T-helper 17 cell (primary cell): ENCODE results near the gene MXI1. TPM values are rescaled to one million over a fixed set of nuclear protein-coding genes. Genes with fewer than 3 reads are reported as not detected.
"Not testable (repeated sequence)": the region's sequence is repeated elsewhere in the genome, so short reads cannot be mapped to it uniquely, and the experiment has no call there.

ENCODE experiments used
- ATAC-seq: fragments of 150-1000 bp; cut with Tn5 transposase; 2 replicates; pipeline ENCODE4 v1.10.0; 2021; ENCODE audit warnings: mild to moderate bottlenecking, moderate library complexity
- DNase-seq, 3 donors: peaks; one replicate each; pipeline versions ENCODE4 v3.0.0 to v3.0.0-alpha.2; 2020 to 2021
- H3K9me3 ChIP-seq: one replicate; pipeline ENCODE4 v1.7.0; 2013; ENCODE audit warnings: low read length, mild to moderate bottlenecking; ENCODE audit not compliant: control insufficient read depth, poor library complexity, severe bottlenecking
- H3K27ac Mint-ChIP-seq: one replicate; pipeline ENCODE4 v1.8.0; 2022; ENCODE audit warnings: mild to moderate bottlenecking, moderate library complexity, mixed read lengths
- H3K27me3 Mint-ChIP-seq: one replicate; pipeline ENCODE4 v1.8.0; 2022; ENCODE audit warnings: mixed read lengths
- H3K36me3 Mint-ChIP-seq: one replicate; pipeline ENCODE4 v1.8.0; 2022; ENCODE audit warnings: low read depth, mixed read lengths
- H3K4me1 Mint-ChIP-seq: one replicate; pipeline ENCODE4 v1.8.0; 2022; ENCODE audit warnings: mild to moderate bottlenecking, mixed read lengths
- H3K4me3 Mint-ChIP-seq: one replicate; pipeline ENCODE4 v1.8.0; 2022; ENCODE audit warnings: mild to moderate bottlenecking, moderate library complexity, mixed read lengths
- total RNA-seq, 4 donors: library from RNA in 2 of 4; stranded (reverse) in 2 of 4; gene quantifications; one replicate each; pipeline ENCODE4 v1.2.3 and lab custom pipeline; 2022 to 2026

MXI1 gene
- total RNA-seq, 2 donors from 2014 or later = 43.2 to 48.8 TPM

DNA sequence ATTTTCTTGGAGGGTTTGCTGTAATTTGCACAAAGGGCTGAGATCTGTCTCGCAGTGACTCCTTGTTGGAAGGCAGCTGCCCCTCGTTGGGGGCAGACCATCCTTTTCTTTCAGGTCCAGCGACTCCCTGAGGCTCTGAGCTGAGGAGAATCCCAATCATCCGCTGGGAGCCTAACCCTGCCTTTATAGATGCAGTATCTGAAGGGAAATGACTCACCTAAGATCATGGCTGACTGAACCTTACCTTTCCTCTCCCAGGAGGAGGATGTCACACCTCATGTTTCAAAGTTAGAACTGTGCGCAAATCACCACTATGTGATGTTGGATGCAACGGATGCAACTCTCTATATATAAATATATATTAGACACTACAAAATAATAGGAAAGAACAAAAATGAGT is 36.4 kb upstream of the MXI1 start:
- H3K4me3 Mint-ChIP-seq = no peak overlapping the region
- ATAC-seq (no peak), DNase-seq (no peak)
- no peaks in the 10 kb centered on the region for H3K36me3 Mint-ChIP-seq
- peaks cover 17% of the 10 kb centered on the region for H3K4me1 Mint-ChIP-seq
- H3K9me3 ChIP-seq = no peaks in the 10 kb centered on the region
- peaks cover 81% of the 10 kb centered on the region for H3K27me3 Mint-ChIP-seq
- no peak overlapping the region for H3K27ac Mint-ChIP-seq

DNA sequence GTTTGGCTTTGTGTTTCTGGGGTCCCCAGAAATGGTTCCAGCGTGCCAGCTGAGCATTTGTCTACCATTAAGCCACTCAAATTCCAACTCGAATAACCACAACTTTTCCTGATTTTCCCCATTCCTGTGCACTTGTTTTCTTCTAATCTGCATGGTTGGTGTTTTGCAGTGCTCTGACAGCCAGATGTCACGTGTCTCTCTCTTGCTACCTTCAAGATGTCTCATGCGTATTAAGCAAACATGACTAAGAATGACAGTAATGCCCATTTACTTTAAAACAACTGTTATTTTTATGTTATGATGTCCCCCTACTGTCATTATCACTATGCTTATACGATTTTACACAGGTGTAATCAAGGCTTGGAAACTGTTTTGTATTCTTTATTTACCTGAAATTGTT is 35.2 kb upstream of the MXI1 start:
- H3K27ac Mint-ChIP-seq = no peak overlapping the region
- ATAC-seq (no peak), DNase-seq (no peak)
- peaks cover 20% of the 10 kb centered on the region for H3K4me1 Mint-ChIP-seq
- peaks cover 81% of the 10 kb centered on the region for H3K27me3 Mint-ChIP-seq
- H3K36me3 Mint-ChIP-seq = no peaks in the 10 kb centered on the region
- no peaks in the 10 kb centered on the region for H3K9me3 ChIP-seq
- H3K4me3 Mint-ChIP-seq = no peak overlapping the region

DNA sequence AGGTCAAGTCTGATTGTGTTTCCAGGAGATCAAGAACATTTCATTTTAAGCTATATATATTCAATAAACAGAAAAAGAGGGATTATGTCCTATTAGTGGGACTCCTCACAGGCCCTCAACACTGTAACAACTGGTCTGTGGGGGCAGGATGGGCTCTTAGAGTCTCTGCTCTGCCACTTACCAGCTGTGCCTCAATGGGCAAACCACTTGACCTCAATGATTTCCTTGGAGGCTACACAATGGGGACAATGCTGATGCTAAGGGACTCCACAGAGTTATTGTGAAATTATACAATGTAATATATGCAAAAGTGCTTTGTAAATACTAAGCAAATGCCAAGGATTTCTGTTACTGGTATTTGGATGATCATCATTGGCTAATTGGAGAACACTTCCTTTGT is 33.2 kb upstream of the MXI1 start:
- ATAC-seq (no peak), DNase-seq (no peak)
- Mint-ChIP-seq H3K27ac (no peak overlapping the region), H3K4me1 (peaks cover 9% of the 10 kb centered on the region), H3K36me3 (peaks cover 3% of the 10 kb centered on the region), H3K27me3 (peaks cover 79% of the 10 kb centered on the region), H3K4me3 (no peak overlapping the region)
- no peaks in the 10 kb centered on the region for H3K9me3 ChIP-seq

DNA sequence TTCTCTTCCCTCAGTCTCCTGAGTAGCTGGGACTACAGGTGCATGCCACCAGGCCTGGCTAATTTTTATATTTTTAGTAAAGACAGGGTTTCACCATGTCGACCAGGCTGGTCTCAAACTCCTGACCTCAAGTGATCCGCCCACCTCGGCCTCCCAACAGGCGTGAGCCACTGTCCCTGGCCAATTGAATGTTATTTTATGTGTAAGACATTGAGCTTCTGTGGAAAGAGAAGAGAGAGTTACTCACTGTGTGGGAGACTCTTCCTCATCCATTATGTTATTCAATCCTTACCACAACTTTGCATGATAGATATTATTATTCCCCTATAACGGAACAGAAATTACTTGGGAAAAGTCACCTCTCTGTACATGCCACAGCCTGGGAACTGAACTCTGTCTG is 32.6 kb upstream of the MXI1 start:
- ATAC-seq = no peak
- H3K36me3 Mint-ChIP-seq = peaks cover 3% of the 10 kb centered on the region
- no peak for DNase-seq
- peaks cover 7% of the 10 kb centered on the region for H3K4me1 Mint-ChIP-seq
- H3K27me3 Mint-ChIP-seq = peaks cover 77% of the 10 kb centered on the region
- no peaks in the 10 kb centered on the region for H3K9me3 ChIP-seq
- H3K27ac Mint-ChIP-seq = no peak overlapping the region
- no peak overlapping the region for H3K4me3 Mint-ChIP-seq

DNA sequence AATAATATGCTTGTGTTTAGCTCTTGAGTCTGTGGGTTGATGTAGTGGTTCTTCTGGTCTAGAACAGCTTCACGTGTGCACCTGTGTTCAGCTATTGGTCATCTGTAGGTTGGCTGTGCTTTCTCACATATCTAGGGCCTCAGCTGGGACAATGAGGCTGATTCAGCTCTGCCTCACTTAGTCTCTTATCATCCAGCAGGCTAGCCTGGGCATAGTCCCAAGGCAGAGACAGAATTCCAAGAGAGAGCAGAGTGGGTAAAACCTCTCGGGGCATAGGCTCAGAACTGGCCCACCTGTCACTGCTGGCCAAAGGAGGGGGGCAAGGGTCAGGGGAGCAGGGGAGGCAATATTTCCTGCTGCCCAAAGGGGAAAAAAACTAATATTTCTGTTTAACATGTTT is 32.0 kb upstream of the MXI1 start:
- no peak for DNase-seq
- H3K4me1 Mint-ChIP-seq = peaks cover 7% of the 10 kb centered on the region
- H3K27me3 Mint-ChIP-seq = peaks cover 71% of the 10 kb centered on the region
- no peak for ATAC-seq
- H3K4me3 Mint-ChIP-seq = no peak overlapping the region
- H3K27ac Mint-ChIP-seq = no peak overlapping the region
- H3K9me3 ChIP-seq = no peaks in the 10 kb centered on the region
- H3K36me3 Mint-ChIP-seq = peaks cover 3% of the 10 kb centered on the region

DNA sequence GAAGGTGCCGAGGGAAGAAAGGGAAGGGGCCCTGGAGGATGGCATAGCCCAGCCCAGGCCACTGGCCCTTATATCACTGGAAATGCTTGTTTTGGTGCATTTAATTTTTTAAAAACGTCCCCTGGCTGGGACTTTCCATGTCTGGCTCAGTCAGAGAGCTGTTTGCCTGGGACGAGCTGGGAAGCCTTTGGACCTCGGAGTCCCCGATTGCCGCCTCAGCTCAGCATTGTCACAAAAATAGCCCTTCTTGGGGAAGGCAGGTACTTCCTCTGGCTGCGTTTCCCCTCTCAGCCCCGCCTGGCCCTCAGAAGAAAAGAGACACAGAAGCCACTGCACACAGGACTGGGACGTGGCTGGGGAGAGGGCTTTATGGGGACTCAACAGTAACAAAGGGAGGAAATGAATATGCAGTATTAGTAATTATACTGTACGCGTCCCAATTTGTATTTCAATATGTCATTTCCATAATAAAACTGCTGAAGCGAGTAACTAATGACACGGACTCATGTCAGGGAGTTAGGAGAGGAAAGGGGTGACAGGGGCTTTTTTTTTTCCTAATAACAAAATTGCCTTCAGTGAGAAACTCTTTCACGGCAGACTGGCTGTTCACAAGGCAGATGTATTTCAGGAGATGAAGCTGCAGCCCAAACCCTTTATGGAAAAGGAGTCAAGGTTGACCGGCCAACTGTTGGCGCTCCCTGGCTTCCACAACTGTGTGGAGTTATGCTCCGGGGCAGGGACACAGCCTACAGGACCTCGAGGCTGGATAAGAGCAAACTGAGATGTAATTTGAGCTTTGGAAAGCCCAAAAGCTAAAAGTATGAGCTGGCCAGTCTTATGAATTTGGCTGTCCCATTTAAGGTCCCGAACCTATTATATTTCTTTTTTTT is 31.0 kb upstream of the MXI1 start:
- ATAC-seq (no peak), DNase-seq (no peak)
- no peaks in the 10 kb centered on the region for H3K9me3 ChIP-seq
- peaks cover 5% of the 10 kb centered on the region for H3K4me1 Mint-ChIP-seq
- no peak overlapping the region for H3K27ac Mint-ChIP-seq
- H3K36me3 Mint-ChIP-seq = peaks cover 3% of the 10 kb centered on the region
- H3K27me3 Mint-ChIP-seq = peaks cover 61% of the 10 kb centered on the region
- H3K4me3 Mint-ChIP-seq = no peak overlapping the region

DNA sequence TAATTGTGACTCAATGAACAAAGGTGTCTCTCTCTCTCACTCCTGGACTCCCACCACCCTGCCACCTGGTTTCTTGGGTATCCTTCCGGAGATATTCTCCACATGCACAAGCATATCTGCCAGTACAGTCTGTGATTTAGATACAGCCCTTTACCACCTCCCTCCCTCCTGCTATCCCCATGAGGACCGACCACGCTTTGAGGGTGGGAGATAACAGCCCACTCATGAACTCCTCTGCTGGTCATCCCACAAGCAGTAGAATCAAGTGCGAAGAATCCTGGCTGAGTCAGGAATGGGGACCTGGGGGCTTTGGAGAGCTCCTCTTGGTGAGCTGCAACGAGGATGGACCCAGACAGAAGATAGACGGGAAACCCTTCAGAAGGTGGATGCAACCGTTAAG is 28.2 kb upstream of the MXI1 start:
- no peaks in the 10 kb centered on the region for H3K9me3 ChIP-seq

DNA sequence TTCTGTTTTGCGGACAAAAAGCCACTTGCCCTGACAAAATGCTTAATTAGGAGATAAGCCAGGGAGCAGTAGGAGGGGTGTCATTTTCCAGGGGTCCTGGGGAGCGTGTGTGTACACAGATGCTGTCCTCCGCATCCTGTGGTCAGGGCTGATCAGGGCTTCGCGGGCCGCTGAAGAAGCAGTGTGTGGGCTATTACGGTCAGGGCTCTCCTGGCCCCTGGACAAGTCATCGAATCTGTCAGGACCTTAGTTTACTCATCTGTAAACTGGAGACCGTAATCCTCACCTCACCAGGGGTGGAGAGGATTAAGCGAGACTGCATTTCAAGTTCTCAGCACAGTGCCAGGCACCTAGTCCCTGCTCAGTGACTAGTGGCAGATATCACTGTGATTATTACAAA is 26.0 kb upstream of the MXI1 start:
- Mint-ChIP-seq H3K4me1 (peaks cover 6% of the 10 kb centered on the region), H3K36me3 (peaks cover 3% of the 10 kb centered on the region), H3K27me3 (peaks cover 27% of the 10 kb centered on the region), H3K4me3 (no peak overlapping the region), H3K27ac (no peak overlapping the region)
- DNase-seq (no peak), ATAC-seq (no peak)
- H3K9me3 ChIP-seq = no peaks in the 10 kb centered on the region

More for the DNA sequence above, 28.2 kb upstream of the MXI1 start:
- H3K27me3 Mint-ChIP-seq = peaks cover 45% of the 10 kb centered on the region
- ATAC-seq (no peak), DNase-seq (no peak)
- peaks cover 5% of the 10 kb centered on the region for H3K4me1 Mint-ChIP-seq
- peaks cover 3% of the 10 kb centered on the region for H3K36me3 Mint-ChIP-seq
- H3K27ac Mint-ChIP-seq = no peak overlapping the region
- no peak overlapping the region for H3K4me3 Mint-ChIP-seq

DNA sequence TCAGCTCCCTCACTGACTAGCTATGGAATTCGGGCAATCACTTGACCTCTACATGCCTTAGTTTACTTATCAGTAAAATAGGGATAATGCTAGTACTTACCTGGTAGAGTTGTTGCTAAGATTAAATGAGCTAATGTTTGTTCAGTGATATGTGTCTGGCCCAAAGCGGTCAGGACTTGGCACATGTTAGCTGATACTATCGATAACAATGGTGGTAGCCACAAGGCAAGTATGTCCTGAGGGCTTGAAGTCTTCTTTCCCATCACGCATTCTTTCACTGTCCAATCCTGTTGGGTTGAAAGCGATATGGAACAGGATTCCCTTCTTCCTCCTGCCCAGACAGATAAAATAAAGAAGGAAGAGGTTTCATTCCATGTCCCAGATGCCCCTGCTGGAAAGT is 25.5 kb upstream of the MXI1 start:
- Mint-ChIP-seq H3K36me3 (peaks cover 3% of the 10 kb centered on the region), H3K4me3 (no peak overlapping the region), H3K4me1 (peaks cover 6% of the 10 kb centered on the region), H3K27me3 (peaks cover 26% of the 10 kb centered on the region), H3K27ac (no peak overlapping the region)
- H3K9me3 ChIP-seq = no peaks in the 10 kb centered on the region
- ATAC-seq = no peak
- DNase-seq = no peak

DNA sequence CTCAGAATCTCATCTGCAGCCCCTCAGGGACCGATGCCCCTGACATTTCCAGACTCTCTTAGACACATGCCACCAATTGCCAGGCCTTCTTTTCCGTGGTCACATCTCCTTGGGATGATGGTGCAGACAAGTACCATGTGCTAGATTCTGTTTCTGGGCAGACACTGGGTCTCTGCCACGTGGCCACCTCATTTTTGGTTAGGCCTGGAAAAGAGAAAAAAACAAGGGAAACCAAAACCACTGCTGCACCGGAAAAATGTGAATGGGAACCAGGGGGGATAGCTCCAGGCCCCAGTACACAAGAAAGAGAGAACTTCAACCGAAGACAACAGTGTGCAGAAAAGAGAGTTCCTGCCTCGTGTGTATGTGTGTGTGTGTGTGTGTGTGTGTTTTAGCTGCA is 23.0 kb upstream of the MXI1 start:
- H3K36me3 Mint-ChIP-seq = no peaks in the 10 kb centered on the region
- H3K4me1 Mint-ChIP-seq = peaks cover 5% of the 10 kb centered on the region
- no peak overlapping the region for H3K4me3 Mint-ChIP-seq
- H3K9me3 ChIP-seq = no peaks in the 10 kb centered on the region
- H3K27me3 Mint-ChIP-seq = peaks cover 9% of the 10 kb centered on the region
- no peak for ATAC-seq
- H3K27ac Mint-ChIP-seq = no peak overlapping the region
- no peak for DNase-seq

DNA sequence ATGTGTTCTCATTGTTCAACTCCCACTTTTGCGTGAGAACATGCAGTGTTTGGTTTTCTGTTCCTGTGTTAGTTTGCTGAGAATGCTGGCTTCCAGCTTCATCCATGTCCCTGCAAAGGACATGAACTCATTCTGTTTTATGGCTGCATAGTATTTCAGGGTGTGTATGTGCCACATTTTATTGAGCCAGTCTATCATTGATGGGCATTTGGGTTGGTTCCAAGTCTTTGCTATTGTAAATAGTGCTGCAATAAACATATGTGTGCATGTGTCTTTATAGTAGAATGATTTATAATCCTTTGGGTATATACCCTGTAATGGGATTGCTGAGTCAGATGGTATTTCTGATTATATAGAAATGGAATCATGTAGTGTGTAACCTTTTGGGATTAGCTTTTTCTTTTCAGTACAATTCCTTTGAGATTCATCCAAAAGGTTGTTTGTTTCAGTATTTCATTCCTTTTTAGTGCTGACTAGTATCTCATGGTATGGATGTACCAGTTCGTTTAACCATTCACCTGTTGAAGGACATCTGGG is 21.7 kb upstream of the MXI1 start:
- H3K27me3 Mint-ChIP-seq, H3K4me1 Mint-ChIP-seq, H3K27ac Mint-ChIP-seq, H3K9me3 ChIP-seq, H3K36me3 Mint-ChIP-seq, DNase-seq, H3K4me3 Mint-ChIP-seq, ATAC-seq: not testable (repeated sequence)

DNA sequence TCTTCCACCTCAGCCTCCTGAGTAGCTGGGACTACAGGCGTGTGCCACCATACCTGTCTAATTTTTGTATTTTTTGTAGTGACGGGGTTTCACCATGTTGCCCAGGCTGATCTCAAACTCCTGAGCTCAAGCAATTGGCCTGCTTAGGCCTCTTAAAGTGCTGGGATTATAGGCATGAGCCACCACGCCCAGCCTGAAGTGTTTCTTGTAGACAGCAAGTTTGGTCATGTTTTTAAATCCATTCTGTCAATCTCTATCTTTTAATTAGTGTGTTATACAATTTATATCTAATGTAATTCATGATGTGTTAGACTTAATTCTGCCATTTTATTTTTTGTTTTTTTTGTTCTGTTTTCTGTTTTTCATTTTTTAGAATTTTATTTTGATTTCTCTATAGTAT is 17.2 kb upstream of the MXI1 start:
- no peak for ATAC-seq
- H3K4me1 Mint-ChIP-seq = peaks cover 8% of the 10 kb centered on the region

DNA sequence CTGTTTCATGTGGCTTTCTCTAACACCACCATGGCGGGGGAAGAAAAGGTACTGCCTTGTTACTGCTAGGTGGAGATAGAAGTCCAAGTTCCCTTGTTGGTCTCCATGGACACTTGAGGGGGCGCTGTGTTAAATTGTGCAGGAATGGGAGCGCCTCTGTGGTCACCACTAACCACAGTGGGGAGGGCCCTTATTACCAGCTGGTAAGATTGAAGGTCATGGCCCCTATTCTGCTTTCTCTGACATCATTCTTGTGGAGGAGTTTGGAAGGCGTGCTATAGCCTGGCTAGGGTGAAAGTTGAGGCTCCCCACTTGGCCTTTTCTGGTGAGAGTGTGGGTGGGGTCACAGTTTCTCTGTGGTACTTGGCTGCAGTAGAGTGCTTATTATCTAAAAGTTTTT is 14.9 kb upstream of the MXI1 start:
- DNase-seq = no peak
- ATAC-seq = no peak
- no peak overlapping the region for H3K4me3 Mint-ChIP-seq
- H3K4me1 Mint-ChIP-seq = peaks cover 3% of the 10 kb centered on the region
- H3K27me3 Mint-ChIP-seq = peaks cover 47% of the 10 kb centered on the region
- H3K36me3 Mint-ChIP-seq = peaks cover 2% of the 10 kb centered on the region
- H3K27ac Mint-ChIP-seq = no peak overlapping the region
- no peaks in the 10 kb centered on the region for H3K9me3 ChIP-seq

More for the DNA sequence above, 17.2 kb upstream of the MXI1 start:
- Mint-ChIP-seq H3K27me3 (peaks cover 28% of the 10 kb centered on the region), H3K27ac (no peak overlapping the region), H3K36me3 (peaks cover 2% of the 10 kb centered on the region), H3K4me3 (no peak overlapping the region)
- DNase-seq = no peak
- no peaks in the 10 kb centered on the region for H3K9me3 ChIP-seq

DNA sequence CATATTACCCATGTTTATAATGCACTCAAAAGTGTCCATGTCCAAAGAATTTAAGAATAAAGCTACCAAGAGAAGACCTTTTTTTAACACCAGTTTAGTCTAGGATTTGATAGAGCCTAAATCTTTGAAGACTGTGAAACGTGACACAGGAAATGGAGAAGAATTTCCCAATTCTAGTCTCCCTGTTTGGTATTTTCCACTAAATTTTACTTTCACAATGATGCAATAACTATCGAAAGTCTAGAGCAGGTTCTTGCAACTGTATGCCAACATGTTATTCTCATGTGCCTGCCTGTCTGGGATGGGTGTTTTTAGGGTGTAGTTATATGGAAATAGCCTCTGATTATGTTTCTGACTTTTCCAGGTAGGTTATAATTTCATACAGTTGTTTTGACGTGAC is 6.9 kb upstream of the MXI1 start:
- DNase-seq = no peak
- Mint-ChIP-seq H3K27me3 (peaks cover 46% of the 10 kb centered on the region), H3K4me3 (no peak overlapping the region), H3K27ac (no peak overlapping the region), H3K36me3 (no peaks in the 10 kb centered on the region), H3K4me1 (peaks cover 2% of the 10 kb centered on the region)
- H3K9me3 ChIP-seq = no peaks in the 10 kb centered on the region
- no peak for ATAC-seq
